GM15510 (cell line): Measurements from ENCODE around the gene WWOX.

ENCODE experiments used
- POLR2A ChIP-seq: IDR thresholded peaks from 3 replicates; pipeline ENCODE4 v1.6.1; 2011; ENCODE audit warnings: borderline replicate concordance; ENCODE audit not compliant: insufficient read length; ENCODE audit errors: extremely low read depth

WWOX gene

DNA sequence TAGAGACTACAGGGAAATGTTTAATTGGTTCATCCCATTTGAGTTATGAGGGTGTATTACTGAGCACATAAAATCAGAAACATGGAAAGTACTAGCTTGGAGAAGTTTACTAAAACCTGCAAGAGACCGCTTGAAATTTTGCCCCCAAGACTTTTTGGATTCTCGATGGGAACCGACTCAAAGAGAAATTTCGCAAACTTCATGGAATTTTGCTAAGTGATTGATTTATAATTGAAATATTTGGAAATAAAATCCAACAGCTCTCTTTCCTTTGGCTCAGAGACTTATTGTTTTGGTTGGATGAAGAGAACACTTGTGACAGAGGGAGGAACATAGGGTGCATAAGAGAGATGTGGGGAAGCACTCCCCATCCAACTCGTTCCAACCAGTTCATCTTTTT lies 574.4 kb downstream of the WWOX start:
- no peak for TF ChIP-seq POLR2A

DNA sequence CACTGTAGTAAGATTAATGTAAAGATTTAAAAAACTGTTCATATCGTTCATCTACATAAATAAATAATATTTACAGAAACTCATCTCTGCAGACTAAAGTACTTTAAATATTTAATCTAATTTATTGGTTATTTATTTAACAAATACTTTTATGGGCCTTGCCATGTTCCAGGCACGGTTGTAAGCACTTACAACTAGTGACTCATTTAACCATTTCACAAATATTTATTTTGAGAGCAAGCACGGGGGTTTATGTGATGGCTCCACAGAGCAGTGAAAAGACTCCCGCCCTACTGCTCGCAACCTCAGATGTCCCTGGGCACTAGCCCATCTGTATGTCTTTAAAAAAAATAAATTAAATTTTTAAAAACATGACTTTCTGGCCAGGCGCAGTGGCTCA lies 575.9 kb downstream of the WWOX start:
- no peak for TF ChIP-seq POLR2A

- TF ChIP-seq POLR2A, result no peak
Observed at GRCh38 chr16:78675951-78676792, 576.7 kb downstream of the WWOX start.

DNA sequence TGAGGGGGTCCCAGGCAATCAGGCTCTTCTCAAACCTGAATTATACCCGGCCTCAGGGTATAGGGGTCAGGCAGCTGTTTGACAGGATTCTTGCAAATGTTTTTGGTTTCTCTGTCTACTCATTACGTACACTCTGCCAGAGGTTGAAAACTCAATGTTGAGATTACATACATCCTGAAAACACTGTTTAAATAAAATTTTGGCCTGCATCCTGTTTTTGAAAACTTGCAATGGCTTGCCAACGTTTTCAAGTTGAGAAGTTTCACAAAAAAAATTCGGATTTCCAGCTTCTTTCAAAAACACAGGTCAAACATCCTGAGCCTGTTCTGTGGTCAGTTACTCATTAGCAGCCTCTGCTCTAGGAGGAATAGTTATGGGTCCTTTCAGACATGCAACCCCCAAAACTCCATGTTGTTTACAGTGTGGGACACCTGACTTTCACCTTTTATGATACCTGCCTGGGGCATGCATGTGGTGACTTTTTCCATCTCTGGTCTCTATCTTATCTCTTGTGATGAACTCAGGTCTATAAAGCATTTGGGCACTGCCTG lies 577.8 kb downstream of the WWOX start:
- TF ChIP-seq POLR2A, result no peak

DNA sequence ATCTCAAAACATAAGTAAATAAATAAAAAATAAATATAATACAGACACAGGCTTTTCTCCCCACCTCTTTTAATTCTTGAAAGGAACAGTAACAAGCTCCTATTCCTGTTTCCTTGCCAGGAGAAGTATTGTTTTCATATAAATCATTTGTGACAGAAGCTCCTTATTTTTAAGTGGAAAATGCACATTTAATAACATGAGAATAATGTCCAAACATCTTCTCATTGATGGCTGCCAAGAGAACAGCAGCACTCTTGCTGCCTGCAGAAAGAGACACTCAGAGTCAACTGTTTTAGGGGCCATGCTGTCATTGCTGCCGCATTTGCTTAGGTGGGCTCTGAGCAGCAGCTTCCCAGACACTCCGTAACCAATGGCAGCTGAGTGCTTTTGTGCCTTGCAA lies 580.1 kb downstream of the WWOX start:
- TF ChIP-seq POLR2A, result no peak

DNA sequence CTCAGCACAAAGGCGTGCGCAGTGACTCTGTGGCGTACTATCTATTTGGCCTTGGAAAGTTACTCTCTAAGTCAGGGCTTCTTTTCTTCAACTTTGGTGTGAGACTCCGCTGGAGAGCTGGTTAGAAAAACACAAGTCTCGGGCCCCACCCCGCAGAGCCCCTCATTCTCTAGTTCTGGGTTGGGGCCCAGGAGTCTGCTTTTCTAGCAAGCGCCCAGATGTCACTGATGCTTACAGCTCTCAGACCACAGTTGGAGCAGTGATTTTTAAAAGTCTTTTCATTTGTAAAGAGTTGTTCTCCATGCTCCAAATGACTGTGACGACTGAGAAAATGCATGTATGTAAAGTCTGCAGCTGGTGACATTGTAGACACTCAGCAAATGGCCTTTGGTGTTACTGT lies 582.3 kb downstream of the WWOX start:
- TF ChIP-seq POLR2A, result no peak

DNA sequence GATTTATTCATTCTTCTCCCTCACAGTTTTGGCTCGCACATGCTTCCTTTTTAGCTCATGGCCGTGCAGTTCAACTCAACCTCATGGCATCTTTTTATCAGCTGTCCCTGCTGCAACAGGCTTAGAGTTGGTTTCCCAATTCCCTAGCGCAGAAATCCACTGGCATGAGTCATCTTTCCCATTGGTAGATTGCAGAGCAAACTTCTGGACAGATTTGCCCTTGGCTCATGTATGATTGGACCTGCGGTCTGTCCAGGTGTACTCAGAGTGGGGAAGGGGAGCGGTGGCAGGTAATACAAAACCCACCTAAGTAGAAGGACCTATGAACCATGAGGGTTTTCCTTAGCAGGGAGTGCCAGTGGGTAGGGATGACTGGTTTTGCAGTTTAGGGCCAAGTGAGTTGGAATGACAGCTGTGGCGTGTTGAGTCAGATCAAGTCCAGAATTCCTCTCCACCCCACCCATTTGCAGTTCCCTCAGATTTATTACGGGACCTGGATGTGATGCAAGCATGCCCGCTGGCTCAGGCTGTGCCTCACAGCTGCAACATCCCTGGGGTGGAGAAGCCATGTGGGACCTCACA lies 584.7 kb downstream of the WWOX start:
- TF ChIP-seq POLR2A, result no peak

GRCh38 chr16:78684655-78685375 lies 585.4 kb downstream of the WWOX start:
- TF ChIP-seq POLR2A, result no peak

DNA sequence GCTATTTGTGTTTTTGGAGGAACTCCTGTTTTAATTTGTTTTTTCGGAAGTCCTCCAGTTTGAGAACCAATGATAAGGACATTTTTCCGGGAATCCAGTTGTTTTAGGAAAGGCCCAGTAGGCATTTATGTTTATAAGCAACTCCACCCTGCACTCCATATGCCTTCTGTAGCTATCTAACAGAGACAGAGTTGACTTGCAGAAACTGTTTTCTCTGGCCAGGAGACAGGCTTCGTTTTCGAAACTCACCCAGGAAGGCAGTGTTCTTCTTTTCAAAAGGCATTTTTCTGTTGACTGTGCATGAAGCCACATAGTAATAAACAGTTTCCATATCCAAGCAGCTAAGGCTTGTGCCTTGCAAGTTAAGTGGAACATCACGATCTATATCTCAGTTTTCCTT lies 587.1 kb downstream of the WWOX start:
- TF ChIP-seq POLR2A, result no peak

- no peak for TF ChIP-seq POLR2A
Observed at GRCh38 chr16:78689028-78689427, 589.6 kb downstream of the WWOX start.

GRCh38 chr16:78689536-78689935 lies 590.1 kb downstream of the WWOX start:
- no peak for TF ChIP-seq POLR2A

GRCh38 chr16:78690510-78690909 lies 591.1 kb downstream of the WWOX start:
- no peak for TF ChIP-seq POLR2A

- TF ChIP-seq POLR2A, result no peak
Observed at GRCh38 chr16:78693496-78693895, 594.0 kb downstream of the WWOX start.

DNA sequence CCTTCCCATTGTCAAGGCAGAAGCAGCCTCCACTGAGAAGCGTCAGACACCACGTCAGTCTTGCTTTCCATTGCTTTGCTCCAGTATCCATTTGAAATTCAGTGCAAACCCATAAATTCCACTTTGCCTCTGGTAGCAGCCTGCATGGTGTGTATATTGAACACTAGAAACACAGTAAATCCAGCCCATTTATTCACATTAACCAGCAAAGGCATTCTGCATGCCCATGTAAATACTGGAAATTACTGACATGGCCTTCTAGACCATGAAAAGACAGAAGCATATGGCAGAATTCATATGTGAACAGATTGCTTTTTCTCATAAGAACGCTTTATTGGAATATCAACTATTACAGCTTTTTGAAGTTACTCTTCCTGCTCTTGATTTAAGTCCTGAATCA lies 595.0 kb downstream of the WWOX start:
- TF ChIP-seq POLR2A, result no peak

GRCh38 chr16:78695391-78695790 lies 595.9 kb downstream of the WWOX start:
- no peak for TF ChIP-seq POLR2A
